Astrocyte of the spinal cord (primary cell): ENCODE data around the gene CST7.
"Not testable (repeated sequence)": the region's sequence is repeated elsewhere in the genome, so short reads cannot be mapped to it uniquely, and the experiment has no call there.

Experiments used
- DNase-seq: peaks from one replicate; pipeline ENCODE4 v3.0.0; 2011; ENCODE audit warnings: low read depth, low spot score
- H3K4me3 ChIP-seq: 2 replicates; pipeline ENCODE4 v1.5.1; 2011; ENCODE audit warnings: low read depth, mild to moderate bottlenecking, low read length, moderate library complexity
- CTCF ChIP-seq: IDR thresholded peaks from 2 replicates; pipeline ENCODE4 v1.5.1; 2012; ENCODE audit warnings: low read depth, mild to moderate bottlenecking, low read length, inconsistent platforms
- in situ Hi-C: cut with HindIII; loops from 2 replicates; pipeline ENCODE4 v1.10.0; 2017; ENCODE audit warnings: low sequenced_read_pairs

Gene CST7

GRCh38 chr20:24996449-24997377 lies 47.6 kb downstream of the CST7 start:
- in situ Hi-C loops: no loop called here
- no peak overlapping the region for H3K4me3 ChIP-seq
- no peak for DNase-seq
- TF ChIP-seq CTCF: no peak

GRCh38 chr20:24998121-24998520 lies 49.1 kb downstream of the CST7 start:
- in situ Hi-C loops: no loop called here
- H3K4me3 ChIP-seq: no peak overlapping the region
- no peak for DNase-seq
- TF ChIP-seq CTCF: no peak

- no peak for TF ChIP-seq CTCF
- in situ Hi-C loops: no loop called here
- DNase-seq: no peak
- H3K4me3 ChIP-seq: no peak overlapping the region
Measured at GRCh38 chr20:24998631-24999445, 49.8 kb downstream of the CST7 start.

- no peak for TF ChIP-seq CTCF
- no peak overlapping the region for H3K4me3 ChIP-seq
- no peak for DNase-seq
- in situ Hi-C loops: no loop called here
Measured at GRCh38 chr20:24999568-24999967, 50.5 kb downstream of the CST7 start.

- in situ Hi-C loops: no loop called here
- no peak for TF ChIP-seq CTCF
- DNase-seq: peak; percentile 10
- H3K4me3 ChIP-seq: no peak overlapping the region
Measured at GRCh38 chr20:25000268-25000801, 51.3 kb downstream of the CST7 start.

- DNase-seq, in situ Hi-C loops, H3K4me3 ChIP-seq: not testable (repeated sequence)
Measured at GRCh38 chr20:25001323-25001722, 52.3 kb downstream of the CST7 start.
